Ovary (tissue), 3 donors: ENCODE results near the gene SERPINI2.

Source experiments
- CTCF ChIP-seq, 3 donors: fragments of 450-650 bp in 2 of 3; fragments of 200-600 bp in 1 of 3; IDR thresholded peaks; one replicate each; pipeline versions ENCODE4 v1.5.1 to v1.8.0; 2016 to 2022; ENCODE audit warnings: antibody characterized with exemption in 3 of 3, mild to moderate bottlenecking in 1 of 3
- EP300 ChIP-seq: sonication (generic); formaldehyde crosslinking; IDR thresholded peaks from one replicate; pipeline ENCODE4 v1.6.1; 2017; ENCODE audit warnings: antibody characterized with exemption
- POLR2A ChIP-seq: fragments of 450-650 bp; IDR thresholded peaks from one replicate; pipeline ENCODE4 v1.6.1; 2017; ENCODE audit warnings: antibody characterized with exemption, mild to moderate bottlenecking, moderate library complexity
- donor health status: DM: no; HTN: no; CAD: no.

GRCh38 chr3:167396075-167396474 is 77.8 kb downstream of the SERPINI2 start:
- TF ChIP-seq CTCF (IDR thresholded peaks at IDR 0.05) (no peak), POLR2A (no peak), EP300 (no peak)
